Neural cell (in vitro differentiated cells): ENCODE data around the gene FOLR3. TPM values are rescaled to one million over a fixed set of nuclear protein-coding genes. Genes with fewer than 3 reads are reported as not detected.

ENCODE experiments used
- H2AFZ ChIP-seq: fragments of 200-600, 300-800 bp; sonication (generic), shearing (Covaris generic); 2 replicates; pipeline ENCODE4 v1.6.0; 2014; ENCODE audit warnings: low read depth, mild to moderate bottlenecking, antibody characterized with exemption, low read length, moderate library complexity
- H3F3A ChIP-seq: fragments of 200-600 bp; shearing (Covaris generic); 2 replicates; pipeline ENCODE4 v1.6.1; 2016; ENCODE audit warnings: mild to moderate bottlenecking, moderate library complexity, mixed read lengths, antibody characterized with exemption, low read length; ENCODE audit not compliant: insufficient read depth, poor library complexity, severe bottlenecking
- H3K27ac ChIP-seq: fragments of 200-600, 300-800 bp; sonication (generic), shearing (Covaris generic); 2 replicates; pipeline ENCODE4 v1.5.1; 2014; ENCODE audit warnings: mild to moderate bottlenecking, low read length, moderate library complexity
- H3K27me3 ChIP-seq: fragments of 300-800, 200-600 bp; sonication (generic), shearing (Covaris generic); 2 replicates; pipeline ENCODE4 v1.6.0; 2014; ENCODE audit warnings: mild to moderate bottlenecking, low read depth, low read length, moderate library complexity; ENCODE audit not compliant: insufficient read depth
- H3K36me3 ChIP-seq: fragments of 300-800, 200-600 bp; sonication (generic), shearing (Covaris generic); 2 replicates; pipeline ENCODE4 v1.5.1; 2014; ENCODE audit warnings: mild to moderate bottlenecking, antibody characterized with exemption, low read length, moderate library complexity; ENCODE audit not compliant: insufficient read depth
- H3K4me2 ChIP-seq: fragments of 300-800, 200-600 bp; sonication (generic), shearing (Covaris generic); 2 replicates; pipeline ENCODE4 v1.6.0; 2014; ENCODE audit warnings: mild to moderate bottlenecking, low read length
- H3K4me3 ChIP-seq: fragments of 300-800, 200-600 bp; sonication (generic), shearing (Covaris generic); 2 replicates; pipeline ENCODE4 v1.5.1; 2014; ENCODE audit warnings: mild to moderate bottlenecking, low read length, moderate library complexity
- H3K79me2 ChIP-seq: fragments of 200-600 bp; shearing (Covaris generic); replicated peaks from 2 replicates; pipeline ENCODE4 v1.6.0; 2014; ENCODE audit warnings: mild to moderate bottlenecking, low read length, moderate library complexity; ENCODE audit not compliant: insufficient read depth
- H3K9ac ChIP-seq: fragments of 300-800, 200-600 bp; sonication (generic), shearing (Covaris generic); 2 replicates; pipeline ENCODE4 v1.6.1; 2016; ENCODE audit warnings: mild to moderate bottlenecking, low read length, mixed read lengths
- H3K9me2 ChIP-seq: fragments of 200-600 bp; shearing (Covaris generic); 2 replicates; pipeline ENCODE4 v1.6.1; 2016; ENCODE audit warnings: mild to moderate bottlenecking, low read length, mixed read lengths; ENCODE audit not compliant: insufficient read depth
- H3K9me3 ChIP-seq: fragments of 200-600, 300-800 bp; sonication (generic), shearing (Covaris generic); 2 replicates; pipeline ENCODE4 v1.6.1; 2016; ENCODE audit warnings: mild to moderate bottlenecking, mixed run types, low read length, moderate library complexity, mixed read lengths
- H4K20me1 ChIP-seq: fragments of 200-600 bp; shearing (Covaris generic); 2 replicates; pipeline ENCODE4 v1.6.1; 2016; ENCODE audit warnings: mild to moderate bottlenecking, mixed run types; ENCODE audit not compliant: insufficient read depth
- CTCF ChIP-seq: fragments of 450-650 bp; IDR thresholded peaks from 2 replicates; pipeline ENCODE4 v1.5.1; 2014; ENCODE audit warnings: antibody characterized with exemption, mild to moderate bottlenecking, moderate library complexity; ENCODE audit not compliant: poor library complexity, severe bottlenecking
- EP300 ChIP-seq: fragments of 450-650 bp; conservative IDR thresholded peaks from 2 replicates; pipeline ENCODE4 v1.6.1; 2014; ENCODE audit warnings: antibody characterized with exemption, mild to moderate bottlenecking, moderate library complexity; ENCODE audit not compliant: poor library complexity, severe bottlenecking
- EZH2 ChIP-seq: fragments of 200-600, 300-800 bp; shearing (Covaris generic), sonication (generic); IDR thresholded peaks from 2 replicates; pipeline ENCODE4 v1.6.1; 2014; ENCODE audit warnings: antibody characterized with exemption, low read length, borderline replicate concordance, mild to moderate bottlenecking; ENCODE audit not compliant: insufficient read depth, poor library complexity, severe bottlenecking
- MXI1 ChIP-seq: fragments of 450-650 bp; conservative IDR thresholded peaks from 2 replicates; pipeline ENCODE4 v1.6.1; 2014; ENCODE audit warnings: antibody characterized with exemption, mild to moderate bottlenecking; ENCODE audit not compliant: poor library complexity, severe bottlenecking
- POLR2AphosphoS5 ChIP-seq: IDR thresholded peaks from 2 replicates; pipeline ENCODE4 v1.6.1; 2012
- RAD21 ChIP-seq: fragments of 450-650 bp; conservative IDR thresholded peaks from 2 replicates; pipeline ENCODE4 v1.6.1; 2014; ENCODE audit warnings: antibody characterized with exemption, mild to moderate bottlenecking, moderate library complexity
- REST ChIP-seq: IDR thresholded peaks from 2 replicates; pipeline ENCODE4 v1.6.1; 2012; ENCODE audit warnings: borderline replicate concordance
- SMC3 ChIP-seq: fragments of 450-650 bp; conservative IDR thresholded peaks from 2 replicates; pipeline ENCODE4 v1.6.1; 2014; ENCODE audit warnings: antibody characterized with exemption, mild to moderate bottlenecking, moderate library complexity; ENCODE audit not compliant: poor library complexity
- TAF1 ChIP-seq: IDR thresholded peaks from 2 replicates; pipeline ENCODE4 v1.6.1; 2012; ENCODE audit warnings: low read depth
- polyA plus RNA-seq: library from polyadenylated mRNA; depleted of rRNA; stranded (reverse); fragments of >200 nt; gene quantifications from 2 replicates; pipeline ENCODE4 v1.2.3, GENCODE V29; 2014

FOLR3 gene
- polyA plus RNA-seq, 1 donor from 2014 or later: not detected

GRCh38 chr11:72132646-72133045 lies 2.9 kb upstream of the FOLR3 start:
- Histone ChIP-seq H3K4me2 (no peak overlapping the region), H3K4me3 (no peak overlapping the region), H2AFZ (no peak overlapping the region), H3K27ac (no peak overlapping the region), H3K36me3 (no peaks in the 10 kb centered on the region), H4K20me1 (no peaks in the 10 kb centered on the region), H3K9ac (no peak overlapping the region), H3K79me2 (no peaks in the 10 kb centered on the region), H3K9me3 (peaks cover 9% of the 10 kb centered on the region), H3F3A (no peaks in the 10 kb centered on the region), H3K27me3 (no peaks in the 10 kb centered on the region), H3K9me2 (no peaks in the 10 kb centered on the region)
- TF ChIP-seq EZH2 (no peak), POLR2AphosphoS5 (no peak), SMC3 (no peak), CTCF (no peak), TAF1 (no peak)

GRCh38 chr11:72135891-72136683 lies 562 bp downstream of the FOLR3 start:
- H3K4me3 ChIP-seq: no peak overlapping the region
- H3K4me2 ChIP-seq: no peak overlapping the region
- H4K20me1 ChIP-seq: no peaks in the 10 kb centered on the region
- no peak overlapping the region for H3K9ac ChIP-seq
- no peak for TF ChIP-seq REST
- no peak for TF ChIP-seq CTCF
- no peak for TF ChIP-seq SMC3
- no peak for TF ChIP-seq TAF1
- TF ChIP-seq EP300: no peak
- no peak for TF ChIP-seq EZH2
- TF ChIP-seq MXI1: no peak
- no peak for TF ChIP-seq RAD21
- no peak for TF ChIP-seq POLR2AphosphoS5
- H3K36me3 ChIP-seq: no peaks in the 10 kb centered on the region
- H3K27ac ChIP-seq: no peak overlapping the region
- H3K27me3 ChIP-seq: no peaks in the 10 kb centered on the region
- no peak overlapping the region for H2AFZ ChIP-seq
- H3F3A ChIP-seq: no peaks in the 10 kb centered on the region
- H3K79me2 ChIP-seq: no peaks in the 10 kb centered on the region
- H3K9me3 ChIP-seq: no peaks in the 10 kb centered on the region
- no peaks in the 10 kb centered on the region for H3K9me2 ChIP-seq
